VCaP (cell line): ENCODE results near the gene ADAMTS14.

Experiments
- H3K27ac ChIP-seq: fragments of 450-650 bp; 2 replicates; pipeline ENCODE4 v1.5.1; 2017
- CTCF ChIP-seq: fragments of 450-650 bp; conservative IDR thresholded peaks from 2 replicates; pipeline ENCODE4 v1.5.1; 2017; ENCODE audit warnings: mild to moderate bottlenecking, moderate library complexity

ADAMTS14 gene

GRCh38 chr10:70772627-70773026, 100.3 kb downstream of the ADAMTS14 start:
- TF ChIP-seq CTCF: no peak
- no peak overlapping the region for H3K27ac ChIP-seq

- H3K27ac ChIP-seq: no peak overlapping the region
- TF ChIP-seq CTCF: no peak
Measured at GRCh38 chr10:70773461-70773860, 101.2 kb downstream of the ADAMTS14 start.

GRCh38 chr10:70773965-70774809, 101.9 kb downstream of the ADAMTS14 start:
- TF ChIP-seq CTCF: no peak
- no peak overlapping the region for H3K27ac ChIP-seq

- TF ChIP-seq CTCF: no peak
- 0 out of 2 replicates have a peak overlapping the region, but pooled peaks have one; percentile 19 for H3K27ac ChIP-seq
Measured at GRCh38 chr10:70774810-70775678, 102.7 kb downstream of the ADAMTS14 start.

- TF ChIP-seq CTCF: no peak
- H3K27ac ChIP-seq: 0 out of 2 replicates have a peak overlapping the region, but pooled peaks have one; percentile 19
Measured at GRCh38 chr10:70775679-70776454, 103.6 kb downstream of the ADAMTS14 start.

- no peak overlapping the region for H3K27ac ChIP-seq
- TF ChIP-seq CTCF: no peak
Measured at GRCh38 chr10:70776455-70777005, 104.2 kb downstream of the ADAMTS14 start.
